NCI-H345 treated with DMSO at 0.1 percent for 48 hours (cell line): ENCODE results near the gene UBE2L6.
"Not testable (repeated sequence)": the region's sequence is repeated elsewhere in the genome, so short reads cannot be mapped to it uniquely, and the experiment has no call there.

ENCODE experiments used
- DNase-seq: peaks from one replicate; lab custom pipeline; 2025; ENCODE audit not compliant: unreplicated experiment; lab: John Stamatoyannopoulos, UW

The UBE2L6 gene

DNA sequence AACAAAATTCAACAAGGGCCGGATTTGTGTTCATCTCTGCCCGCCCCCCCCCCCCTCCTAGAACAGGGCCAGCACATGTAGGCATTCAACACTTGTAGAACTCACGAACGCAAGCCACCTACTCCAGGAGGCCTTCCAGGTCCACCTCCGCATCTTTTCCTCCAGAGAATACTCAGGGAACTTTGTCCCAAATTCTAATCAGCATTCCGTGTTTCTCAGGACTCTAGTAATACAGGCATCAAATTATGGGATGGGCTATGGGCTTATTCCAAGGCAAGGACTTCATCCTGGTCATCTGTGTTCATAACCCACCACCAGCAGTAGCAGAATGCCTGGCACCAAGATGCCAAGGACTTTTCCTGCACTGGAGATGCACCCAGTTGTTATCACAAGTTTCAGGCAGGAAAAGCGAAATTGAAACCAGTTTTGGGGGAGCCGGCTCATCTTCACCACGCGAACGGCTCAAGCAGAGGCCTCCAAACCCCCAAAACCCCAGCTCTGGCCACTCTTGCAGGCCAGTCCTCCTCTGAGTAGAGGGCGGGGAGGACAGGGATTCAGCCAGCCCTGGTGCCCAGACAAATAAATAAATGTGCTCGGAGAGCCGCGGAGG lies 462 bp downstream of the UBE2L6 start:
- no peak for DNase-seq

DNA sequence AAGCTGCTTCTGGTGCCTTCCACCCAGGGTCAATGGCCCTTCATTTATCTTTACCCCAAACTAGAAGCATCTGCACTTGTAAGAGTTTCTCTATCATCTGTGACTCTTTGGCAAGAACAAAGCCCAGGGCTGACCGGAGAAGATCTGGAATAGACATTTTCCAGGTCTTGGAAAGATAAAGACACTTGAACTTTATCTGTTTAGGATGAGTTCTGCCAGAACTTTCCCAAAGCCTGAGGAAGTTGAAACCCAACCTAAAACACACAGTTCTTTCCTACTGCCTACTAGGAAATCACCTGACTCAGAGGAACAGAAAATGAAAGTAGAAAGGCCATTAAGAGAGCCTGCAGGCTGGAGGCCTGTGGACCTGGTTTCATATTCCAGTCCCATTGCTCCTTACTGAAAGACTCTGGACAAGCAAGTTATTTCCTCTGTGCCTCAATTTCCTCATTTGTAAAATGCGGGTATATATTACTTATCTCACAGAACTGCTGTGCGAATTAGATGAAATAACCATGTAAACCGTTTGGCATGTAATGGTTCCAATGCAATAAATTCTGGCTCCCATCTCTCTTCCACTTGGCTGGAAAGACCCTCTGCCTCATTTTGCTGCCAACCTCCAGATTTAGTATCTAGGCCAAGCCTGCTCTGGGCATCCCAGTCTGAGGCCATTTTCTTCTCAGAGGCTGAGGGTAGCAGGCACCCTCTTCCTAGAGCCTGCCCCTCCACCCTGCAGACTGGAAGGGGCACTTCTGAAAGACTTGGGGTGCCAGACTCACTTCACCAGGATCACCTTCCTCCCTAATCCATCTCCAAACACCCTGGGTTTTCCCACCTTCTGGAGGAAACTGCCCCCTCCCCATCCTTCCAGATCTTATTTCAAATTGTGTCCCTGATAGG lies 1.2 kb downstream of the UBE2L6 start:
- DNase-seq: no peak

DNA sequence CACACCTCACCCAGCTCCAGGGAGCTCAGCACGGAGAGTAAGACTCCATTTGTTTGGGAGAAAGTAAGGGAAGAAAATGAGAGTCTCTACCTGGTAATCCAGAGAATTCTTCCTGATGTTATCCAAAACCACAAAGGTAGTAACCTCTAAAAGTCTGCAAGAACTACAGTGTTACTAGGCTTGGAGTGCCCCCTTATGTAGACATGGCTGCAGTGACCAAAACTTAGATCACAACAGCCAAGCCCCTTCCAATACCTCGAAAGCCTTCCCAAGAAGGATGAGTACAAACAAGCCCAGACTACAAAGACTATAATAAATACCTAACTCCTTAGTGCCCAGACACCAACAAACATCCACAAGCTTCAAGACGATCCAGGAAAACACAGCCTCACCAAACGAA lies 4.9 kb downstream of the UBE2L6 start:
- no peak for DNase-seq

DNA sequence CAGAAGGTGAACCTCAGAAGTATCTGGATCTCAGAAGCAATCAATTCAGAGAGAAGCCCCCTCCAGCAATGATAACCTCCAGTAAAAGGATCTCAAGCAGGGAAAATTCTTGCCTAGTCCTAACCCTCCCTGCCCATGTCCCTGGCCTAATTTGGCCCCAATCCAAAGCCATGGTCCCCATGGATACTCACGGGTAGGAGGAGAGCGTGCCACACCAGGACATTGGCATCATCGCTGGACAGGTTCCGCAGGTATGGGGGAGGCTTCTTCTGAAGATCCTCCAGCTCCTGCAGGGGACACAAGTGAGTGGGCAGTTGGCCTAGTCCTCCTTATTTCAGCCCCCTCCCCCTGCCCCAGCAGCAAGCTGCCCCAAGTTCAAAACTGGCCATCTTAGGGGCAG lies 7.3 kb downstream of the UBE2L6 start:
- no peak for DNase-seq

DNA sequence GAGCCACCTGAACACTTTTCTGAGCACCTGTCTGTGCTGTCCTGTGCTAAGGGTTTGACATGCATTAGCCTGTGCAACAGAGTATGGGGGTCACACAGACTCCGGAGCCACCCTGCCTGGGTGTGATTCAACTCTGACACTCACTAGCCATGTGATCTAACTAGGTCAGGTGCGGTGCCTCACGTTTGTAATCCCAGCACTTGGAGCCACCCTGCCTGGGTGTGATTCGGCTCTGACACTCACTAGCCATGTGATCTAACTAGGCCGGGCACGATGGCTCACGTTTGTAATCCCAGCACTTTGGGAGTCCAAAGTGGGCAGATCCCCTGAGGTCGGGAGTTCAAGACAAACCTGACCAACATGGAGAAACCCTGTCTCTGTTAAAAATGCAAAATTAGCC lies 11.4 kb downstream of the UBE2L6 start:
- no peak for DNase-seq

DNA sequence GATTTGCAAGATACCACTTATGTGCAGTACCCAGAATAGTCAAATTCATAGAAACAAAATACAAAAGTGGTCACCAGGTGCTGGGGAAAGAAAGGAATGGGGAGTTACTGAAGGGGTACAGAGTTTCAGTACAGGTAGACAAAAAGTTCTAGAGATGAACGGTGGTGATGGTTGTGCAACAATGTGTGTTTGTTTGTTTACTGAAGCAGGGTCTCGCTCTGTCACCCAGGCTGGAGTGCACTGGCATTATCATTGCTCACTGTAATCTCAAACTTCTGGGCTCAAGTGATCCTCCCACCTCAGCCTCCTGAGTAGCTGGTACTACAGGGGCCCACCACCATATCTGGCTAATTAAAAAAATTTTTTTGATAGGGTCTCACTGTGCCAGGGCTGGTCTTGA lies 12.1 kb downstream of the UBE2L6 start:
- no peak for DNase-seq

DNA sequence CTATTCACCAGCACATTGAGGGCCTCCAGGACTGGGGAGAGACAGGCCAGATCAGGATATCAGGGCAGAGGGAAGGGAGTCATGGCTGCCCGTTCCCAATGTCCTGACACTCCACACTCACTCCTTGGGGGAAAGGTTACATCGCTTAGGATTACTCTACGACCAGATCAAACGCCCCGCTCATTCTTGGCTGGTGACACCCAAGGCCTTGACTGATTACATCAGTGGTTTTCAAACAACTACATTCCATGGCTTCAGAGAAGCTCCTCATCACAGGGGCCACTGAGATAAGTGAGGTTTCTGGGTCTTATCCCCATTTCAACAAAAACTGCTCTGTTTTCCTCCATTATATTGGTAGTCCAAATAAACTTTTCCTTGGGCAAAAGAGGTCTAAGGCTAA lies 15.0 kb downstream of the UBE2L6 start:
- no peak for DNase-seq

DNA sequence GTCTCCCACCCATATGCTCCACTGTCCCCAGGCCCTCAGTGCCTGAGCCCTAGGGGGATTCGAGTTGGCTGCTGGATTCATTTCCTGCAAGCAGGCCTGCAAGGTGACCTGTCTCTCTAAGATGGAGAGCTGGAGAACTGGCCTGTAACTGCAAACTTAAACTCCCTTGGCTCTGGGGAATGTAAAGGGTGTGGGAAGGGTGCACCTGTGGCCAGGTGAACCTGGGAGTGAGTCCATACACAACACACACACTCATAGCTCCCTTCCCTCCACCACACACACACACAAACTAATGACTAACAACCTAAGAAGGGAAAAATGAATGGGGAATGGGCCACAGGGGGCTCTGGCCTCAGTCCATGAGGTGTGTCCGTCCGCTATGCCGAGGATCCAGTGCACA lies 15.5 kb downstream of the UBE2L6 start:
- no peak for DNase-seq

DNA sequence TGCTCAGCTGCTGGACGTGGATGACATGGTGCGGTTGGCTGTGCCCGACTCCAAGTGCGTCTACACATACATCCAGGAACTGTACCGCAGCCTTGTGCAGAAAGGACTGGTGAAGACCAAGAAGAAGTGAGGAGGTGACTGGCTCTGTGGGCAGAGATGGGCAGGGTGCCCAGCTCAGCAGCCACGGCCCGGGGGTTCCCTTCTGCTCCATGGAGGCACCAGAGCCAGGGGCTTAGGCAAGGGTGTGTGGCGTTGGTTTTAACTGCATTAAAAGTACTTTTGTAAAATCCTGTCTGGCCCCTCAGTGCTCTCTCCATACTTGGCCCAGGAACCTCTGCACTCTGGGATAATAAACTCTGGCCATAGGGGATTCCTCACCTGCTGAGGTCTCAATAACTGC lies 17.5 kb downstream of the UBE2L6 start:
- no peak for DNase-seq

DNA sequence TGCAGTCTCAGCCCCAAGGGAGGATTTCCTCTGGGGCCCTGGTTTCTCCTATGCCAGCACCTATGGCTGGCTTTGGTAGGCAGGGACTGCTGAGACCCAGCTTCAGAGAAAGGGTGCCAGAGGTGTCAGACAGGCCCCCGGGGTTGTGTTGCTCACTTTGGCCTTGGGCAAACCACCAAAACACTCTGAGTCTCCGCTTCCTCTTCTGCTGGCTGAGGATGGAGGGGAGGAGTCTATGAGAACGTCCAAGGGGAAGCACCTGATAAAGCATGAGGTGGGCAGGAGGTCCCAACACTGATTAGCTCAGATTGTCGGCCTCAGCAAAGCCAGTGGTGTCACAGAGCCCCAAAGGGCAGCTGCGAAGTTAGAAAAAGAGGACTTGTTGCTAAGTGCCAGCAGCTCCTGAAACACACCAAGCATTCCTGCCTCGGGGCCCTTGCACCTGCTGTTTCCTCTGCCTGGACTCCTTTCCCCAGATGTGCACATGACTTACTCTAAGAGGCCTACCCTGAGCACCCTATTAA lies 19.6 kb downstream of the UBE2L6 start:
- no peak for DNase-seq

DNA sequence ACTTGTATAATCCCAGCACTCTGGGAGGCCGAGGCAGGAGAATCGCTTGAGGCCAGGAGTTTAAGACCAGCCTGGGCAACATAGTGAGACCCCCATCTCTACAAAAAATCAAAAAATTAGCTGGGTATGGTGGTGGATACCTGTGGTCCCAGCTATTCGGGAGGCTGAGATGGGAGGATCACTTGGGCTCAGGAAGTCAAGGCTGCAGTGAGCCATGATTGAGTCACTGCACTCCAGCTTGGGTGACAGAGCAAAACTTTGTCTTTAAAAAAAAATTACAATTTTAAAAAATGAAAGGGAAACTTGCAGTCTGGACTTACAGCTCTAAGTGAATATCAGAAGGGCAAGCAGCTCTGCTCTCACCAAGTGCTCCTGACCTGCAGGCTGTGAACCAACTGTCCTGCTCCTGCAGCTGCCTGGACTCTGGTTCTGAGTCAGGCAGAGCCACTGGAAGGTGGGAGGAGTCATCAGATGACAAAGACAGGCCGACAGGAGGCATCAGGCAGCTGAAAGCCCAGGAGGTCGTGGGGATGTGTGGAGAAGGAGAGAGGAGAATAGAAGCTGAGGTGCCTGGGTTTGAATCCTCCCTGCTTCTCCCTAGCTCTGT lies 20.5 kb downstream of the UBE2L6 start:
- DNase-seq: no peak

DNA sequence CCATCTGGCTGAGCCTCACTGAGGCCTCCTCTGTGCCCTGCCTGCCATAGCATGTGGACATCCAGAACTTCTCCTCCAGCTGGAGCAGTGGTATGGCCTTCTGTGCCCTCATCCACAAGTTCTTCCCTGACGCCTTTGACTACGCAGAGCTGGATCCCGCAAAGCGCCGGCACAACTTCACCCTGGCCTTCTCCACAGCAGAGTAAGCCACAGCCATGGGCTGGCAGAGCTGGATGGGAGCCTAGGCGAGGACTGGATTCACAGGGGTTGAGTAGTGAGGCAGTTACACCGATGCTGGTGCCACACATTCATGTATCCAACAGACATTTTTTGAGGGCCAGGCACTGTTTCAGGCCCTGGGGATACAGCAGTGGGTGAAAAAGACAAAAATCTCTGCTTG lies 21.0 kb downstream of the UBE2L6 start:
- DNase-seq: no peak

DNA sequence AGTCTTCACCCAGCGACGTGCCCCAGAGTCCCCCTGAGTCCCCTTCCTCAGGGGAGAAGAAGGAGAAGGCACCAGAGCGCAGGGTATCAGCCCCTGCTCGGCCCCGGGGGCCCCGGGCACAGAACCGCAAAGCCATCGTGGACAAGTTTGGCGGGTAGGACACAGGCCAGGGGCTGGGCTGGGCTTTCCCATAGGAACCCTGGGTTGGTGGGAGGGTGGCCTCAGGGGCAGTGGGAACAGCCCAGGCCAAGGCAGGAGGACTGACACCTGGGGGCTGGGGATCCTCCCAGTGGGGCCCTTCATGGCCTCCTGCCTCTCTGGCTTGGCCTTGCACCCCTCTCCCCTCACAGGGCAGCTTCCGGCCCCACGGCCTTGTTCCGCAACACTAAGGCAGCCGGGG lies 21.6 kb downstream of the UBE2L6 start:
- no peak for DNase-seq

DNA sequence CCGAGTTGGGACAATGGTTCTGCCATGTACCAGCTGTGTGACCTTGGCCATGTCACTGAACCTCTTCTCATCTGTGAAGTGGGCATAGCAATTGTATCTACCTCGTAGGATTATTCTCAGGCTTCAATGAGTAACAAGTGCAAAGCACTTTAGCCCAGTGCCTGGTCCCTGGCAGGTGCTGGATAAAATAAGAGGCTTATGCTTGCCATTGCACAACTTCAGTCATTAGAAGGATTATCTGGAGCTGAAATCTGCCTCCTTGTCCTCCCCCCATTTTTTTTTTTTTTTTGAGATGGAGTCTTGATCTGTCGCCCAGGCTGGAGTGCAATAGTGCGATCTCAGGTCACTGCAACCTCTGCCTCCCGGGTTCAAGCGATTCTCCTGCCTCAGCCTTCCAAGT lies 22.9 kb downstream of the UBE2L6 start:
- DNase-seq: no peak

DNA sequence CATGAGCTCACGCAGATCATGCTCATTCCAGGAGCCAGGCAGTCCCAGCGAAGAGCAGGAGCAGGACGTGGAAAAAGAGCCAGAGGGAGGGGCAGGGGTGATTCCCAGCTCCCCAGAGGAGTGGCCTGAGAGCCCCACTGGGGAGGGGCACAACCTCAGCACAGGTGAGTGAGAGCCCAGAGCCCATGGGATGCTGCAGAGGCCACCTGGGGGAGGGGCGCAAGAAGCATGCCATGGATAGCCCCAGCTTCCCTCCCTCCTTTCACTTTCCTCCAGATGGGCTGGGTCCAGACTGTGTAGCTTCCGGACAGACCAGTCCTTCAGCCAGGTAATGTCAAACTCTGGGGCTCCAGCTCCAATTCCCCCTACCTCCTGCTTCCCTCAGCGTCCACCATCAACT lies 23.9 kb downstream of the UBE2L6 start:
- DNase-seq: no peak

DNA sequence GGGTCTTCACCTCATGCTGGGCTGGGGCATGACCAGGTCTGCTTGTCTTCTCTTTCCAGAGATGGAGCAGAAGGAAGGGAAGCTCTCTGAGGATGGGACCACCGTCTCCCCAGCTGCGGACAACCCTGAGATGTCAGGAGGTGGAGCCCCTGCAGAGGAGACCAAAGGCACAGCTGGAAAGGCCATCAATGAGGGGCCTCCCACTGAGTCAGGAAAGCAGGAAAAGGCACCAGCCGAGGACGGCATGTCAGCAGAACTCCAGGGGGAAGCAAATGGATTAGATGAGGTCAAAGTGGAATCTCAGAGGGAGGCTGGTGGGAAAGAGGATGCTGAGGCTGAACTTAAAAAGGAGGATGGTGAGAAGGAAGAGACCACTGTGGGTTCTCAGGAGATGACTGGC lies 24.9 kb downstream of the UBE2L6 start:
- DNase-seq: no peak

DNA sequence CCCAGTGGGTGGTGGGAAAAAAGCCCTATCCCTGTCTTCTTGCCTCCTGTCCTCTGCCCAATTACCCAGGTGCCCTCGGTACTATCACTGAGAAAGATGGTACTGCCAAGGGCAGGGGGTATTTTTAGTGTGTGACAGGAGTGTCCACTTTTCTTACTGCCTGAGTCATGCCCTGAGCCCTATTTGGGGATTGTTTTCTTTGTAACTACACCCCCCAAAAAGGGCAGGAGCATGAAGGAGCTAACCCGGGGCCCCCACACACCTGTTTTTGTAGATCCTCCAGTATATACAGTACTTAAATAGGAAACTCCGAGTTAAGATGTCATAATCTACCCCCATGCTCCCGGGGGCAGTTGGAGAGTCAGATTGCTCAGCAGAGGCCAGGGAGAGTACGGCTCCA lies 26.3 kb downstream of the UBE2L6 start:
- DNase-seq: no peak

DNA sequence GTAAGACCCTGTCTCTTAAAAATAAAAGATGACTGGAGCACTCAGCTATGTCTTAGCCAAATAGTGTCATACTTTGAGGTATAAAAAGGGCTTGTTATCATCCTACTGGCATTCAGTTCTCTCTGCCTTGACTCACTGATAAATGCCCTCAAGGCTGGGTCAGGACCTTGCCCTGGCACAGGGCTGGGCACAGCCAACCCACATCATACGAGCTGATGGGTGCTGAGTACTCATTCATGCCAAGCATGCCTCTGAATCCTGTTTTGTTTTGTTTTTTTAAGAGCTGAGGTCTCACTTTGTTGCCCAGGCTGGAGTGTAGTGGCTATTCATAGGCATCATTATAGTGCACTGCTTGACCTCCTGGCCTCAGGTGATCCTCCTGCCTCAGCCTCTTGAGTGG lies 28.1 kb downstream of the UBE2L6 start:
- no peak for DNase-seq

DNA sequence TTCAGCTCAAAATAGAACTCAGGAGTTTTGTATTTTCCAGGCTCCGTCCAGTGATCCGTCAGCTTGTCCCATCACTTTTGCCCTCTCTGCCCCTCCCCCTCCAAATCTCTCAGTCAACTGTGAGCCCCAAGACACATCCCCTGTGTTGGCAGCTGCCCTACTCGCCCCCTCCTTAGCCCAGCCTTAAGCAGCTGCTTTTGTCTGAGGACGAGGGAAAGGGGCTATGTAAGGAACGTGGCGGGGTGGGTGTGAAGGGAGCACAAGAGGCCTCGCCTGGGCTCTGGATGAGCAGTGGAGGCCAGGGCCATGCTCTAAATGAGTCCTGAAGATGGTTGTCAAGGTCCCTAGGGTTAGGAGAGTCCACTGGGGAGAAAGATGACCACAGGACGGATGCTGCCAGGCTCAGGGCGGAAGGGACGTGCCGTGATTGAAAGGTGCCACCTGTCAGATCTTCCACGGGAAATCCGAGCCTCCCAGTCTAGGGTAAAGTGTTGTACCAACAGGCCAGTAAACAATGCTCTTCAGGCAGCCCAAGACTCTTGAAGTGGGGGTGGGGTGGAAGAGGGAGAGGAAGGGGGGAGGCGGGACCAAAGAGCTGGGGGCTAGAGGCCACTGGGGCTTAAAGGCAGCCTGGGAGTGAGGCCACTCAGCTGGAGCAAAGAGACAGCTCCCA lies 30.4 kb downstream of the UBE2L6 start, which contains the start of gene SMTNL1:
SMTNL1 (plus strand) TSS at position 649 of the 673 bp plus-strand sequence. CDS start 5,048 bp downstream, outside the sequence.
- DNase-seq: no peak

DNA sequence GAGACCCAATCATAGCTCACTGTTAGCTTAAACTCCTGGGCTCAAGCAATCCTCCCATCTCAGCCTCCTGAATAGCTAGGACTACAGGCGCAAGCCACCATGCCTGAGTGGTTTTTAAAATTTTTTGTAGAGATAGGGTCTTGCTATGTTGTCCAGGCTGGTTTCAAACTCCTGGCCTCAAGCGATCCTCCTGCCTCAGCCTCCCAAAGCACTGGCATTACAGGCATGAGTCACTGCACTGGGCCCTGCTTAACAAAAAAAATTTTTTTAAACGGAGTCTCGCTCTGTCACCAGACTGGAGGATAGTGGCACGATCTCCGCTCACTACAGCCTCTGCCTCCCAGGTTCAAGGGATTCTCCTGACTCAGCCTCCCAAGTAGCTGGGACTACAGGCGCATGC lies 33.0 kb downstream of the UBE2L6 start:
- DNase-seq: not testable (repeated sequence)
